ENCODE measurements around the gene MKKS. TPM values are rescaled to one million over a fixed set of nuclear protein-coding genes. Genes with fewer than 3 reads are reported as not detected.
A peak's percentile ranks its signal among the peaks of the same experiment; 100 is the strongest.

The MKKS gene
- total RNA-seq, 1 donor from 2014 or later = 11.8 TPM

GRCh38 chr20:10374036-10374435 lies 60.0 kb downstream of the MKKS start:
- Mint-ChIP-seq H3K9me3 (peaks cover 16% of the 10 kb centered on the region), H3K27ac (no peak overlapping the region), H3K36me3 (no peaks in the 10 kb centered on the region), H3K4me1 (peaks cover 20% of the 10 kb centered on the region), H3K4me3 (no peak overlapping the region), H3K27me3 (ENCODE audit: low read depth) (peaks cover 5% of the 10 kb centered on the region)
- TF ChIP-seq, protein P1, sequence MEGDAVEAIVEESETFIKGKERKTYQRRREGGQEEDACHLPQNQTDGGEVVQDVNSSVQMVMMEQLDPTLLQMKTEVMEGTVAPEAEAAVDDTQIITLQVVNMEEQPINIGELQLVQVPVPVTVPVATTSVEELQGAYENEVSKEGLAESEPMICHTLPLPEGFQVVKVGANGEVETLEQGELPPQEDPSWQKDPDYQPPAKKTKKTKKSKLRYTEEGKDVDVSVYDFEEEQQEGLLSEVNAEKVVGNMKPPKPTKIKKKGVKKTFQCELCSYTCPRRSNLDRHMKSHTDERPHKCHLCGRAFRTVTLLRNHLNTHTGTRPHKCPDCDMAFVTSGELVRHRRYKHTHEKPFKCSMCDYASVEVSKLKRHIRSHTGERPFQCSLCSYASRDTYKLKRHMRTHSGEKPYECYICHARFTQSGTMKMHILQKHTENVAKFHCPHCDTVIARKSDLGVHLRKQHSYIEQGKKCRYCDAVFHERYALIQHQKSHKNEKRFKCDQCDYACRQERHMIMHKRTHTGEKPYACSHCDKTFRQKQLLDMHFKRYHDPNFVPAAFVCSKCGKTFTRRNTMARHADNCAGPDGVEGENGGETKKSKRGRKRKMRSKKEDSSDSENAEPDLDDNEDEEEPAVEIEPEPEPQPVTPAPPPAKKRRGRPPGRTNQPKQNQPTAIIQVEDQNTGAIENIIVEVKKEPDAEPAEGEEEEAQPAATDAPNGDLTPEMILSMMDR (IDR thresholded peaks at IDR 0.05; ENCODE audit: unreplicated experiment) = no peak
- DNase-seq (ENCODE audit: low spot score in 2 of 2, unreplicated experiment in 2 of 2) = no peak

DNA sequence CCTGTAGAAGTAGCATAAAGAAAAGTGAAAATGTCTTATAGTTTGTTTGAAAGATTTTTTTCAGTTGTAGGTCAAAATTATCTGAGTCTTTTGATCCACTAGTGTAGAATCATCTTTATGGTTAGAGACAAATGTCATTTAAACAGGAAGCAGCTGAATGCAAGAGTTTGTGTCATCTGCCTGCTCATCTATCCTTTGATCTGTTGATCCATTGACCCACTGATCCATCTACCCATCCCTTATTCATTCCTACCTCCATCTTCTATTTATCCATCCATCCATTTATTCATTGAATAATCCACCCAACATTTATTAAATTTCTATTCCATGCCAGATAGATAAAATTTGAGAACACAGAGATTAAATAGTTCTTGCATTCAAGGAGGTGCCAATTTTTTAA lies 62.6 kb downstream of the MKKS start:
- Mint-ChIP-seq H3K4me1 (peaks cover 10% of the 10 kb centered on the region), H3K27ac (no peak overlapping the region), H3K4me3 (no peak overlapping the region), H3K9me3 (peaks cover 15% of the 10 kb centered on the region), H3K27me3 (ENCODE audit: low read depth) (peaks cover 10% of the 10 kb centered on the region), H3K36me3 (no peaks in the 10 kb centered on the region)
- DNase-seq (ENCODE audit: low spot score in 2 of 2, unreplicated experiment in 2 of 2) = no peak
- TF ChIP-seq, protein P1 (IDR thresholded peaks at IDR 0.05; ENCODE audit: unreplicated experiment) = no peak

- no peaks in the 10 kb centered on the region for H3K36me3 Mint-ChIP-seq
- TF ChIP-seq, protein P1 (IDR thresholded peaks at IDR 0.05; ENCODE audit: unreplicated experiment) = no peak
- H3K4me1 Mint-ChIP-seq = peaks cover 10% of the 10 kb centered on the region
- no peak for DNase-seq (ENCODE audit: low spot score in 2 of 2, unreplicated experiment in 2 of 2)
- H3K4me3 Mint-ChIP-seq = no peak overlapping the region
- H3K27ac Mint-ChIP-seq = peak overlapping the region; percentile 32
- H3K9me3 Mint-ChIP-seq = peaks cover 9% of the 10 kb centered on the region
- H3K27me3 Mint-ChIP-seq (ENCODE audit: low read depth) = peaks cover 10% of the 10 kb centered on the region
These were observed 63.7 kb downstream of the MKKS start for GRCh38 chr20:10370091-10370887.

GRCh38 chr20:10369723-10370090 lies 64.3 kb downstream of the MKKS start:
- Mint-ChIP-seq H3K36me3 (no peaks in the 10 kb centered on the region), H3K4me3 (no peak overlapping the region), H3K27ac (no peak overlapping the region), H3K27me3 (ENCODE audit: low read depth) (peaks cover 13% of the 10 kb centered on the region), H3K4me1 (peaks cover 10% of the 10 kb centered on the region), H3K9me3 (peaks cover 6% of the 10 kb centered on the region)
- TF ChIP-seq, protein P1 (IDR thresholded peaks at IDR 0.05; ENCODE audit: unreplicated experiment) = no peak
- no peak for DNase-seq (ENCODE audit: low spot score in 2 of 2, unreplicated experiment in 2 of 2)

DNA sequence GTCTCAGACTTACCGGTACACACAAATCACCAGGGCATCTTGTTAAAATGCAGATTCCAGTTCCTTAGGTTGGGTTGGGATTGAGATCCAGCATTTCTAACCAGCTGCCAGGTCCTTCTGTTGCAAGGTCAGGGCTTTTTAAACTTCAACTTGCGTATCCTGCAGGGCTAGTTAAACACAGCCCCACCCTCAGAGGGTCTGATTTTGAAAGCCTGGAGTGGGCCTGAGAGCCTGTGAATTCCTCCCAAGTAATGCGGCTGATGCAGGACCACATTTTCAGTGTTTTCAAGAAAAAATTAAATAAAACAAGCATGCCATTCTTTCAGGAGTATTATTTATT lies 65.3 kb downstream of the MKKS start:
- H3K27ac Mint-ChIP-seq = no peak overlapping the region
- no peaks in the 10 kb centered on the region for H3K36me3 Mint-ChIP-seq
- TF ChIP-seq, protein P1 (IDR thresholded peaks at IDR 0.05; ENCODE audit: unreplicated experiment) = no peak
- H3K27me3 Mint-ChIP-seq (ENCODE audit: low read depth) = peaks cover 19% of the 10 kb centered on the region
- peaks cover 6% of the 10 kb centered on the region for H3K9me3 Mint-ChIP-seq
- H3K4me1 Mint-ChIP-seq = peaks cover 10% of the 10 kb centered on the region
- no peak overlapping the region for H3K4me3 Mint-ChIP-seq
- no peak for DNase-seq (ENCODE audit: low spot score in 2 of 2, unreplicated experiment in 2 of 2)
